HS-5 (cell line): ENCODE results near the gene TANC1.
"Not testable (repeated sequence)": the region's sequence is repeated elsewhere in the genome, so short reads cannot be mapped to it uniquely, and the experiment has no call there.

ENCODE experiments used
- DNase-seq: peaks from one replicate; pipeline ENCODE4 v3.0.0-alpha.2; 2012; ENCODE audit warnings: low read depth

TANC1 gene

DNA sequence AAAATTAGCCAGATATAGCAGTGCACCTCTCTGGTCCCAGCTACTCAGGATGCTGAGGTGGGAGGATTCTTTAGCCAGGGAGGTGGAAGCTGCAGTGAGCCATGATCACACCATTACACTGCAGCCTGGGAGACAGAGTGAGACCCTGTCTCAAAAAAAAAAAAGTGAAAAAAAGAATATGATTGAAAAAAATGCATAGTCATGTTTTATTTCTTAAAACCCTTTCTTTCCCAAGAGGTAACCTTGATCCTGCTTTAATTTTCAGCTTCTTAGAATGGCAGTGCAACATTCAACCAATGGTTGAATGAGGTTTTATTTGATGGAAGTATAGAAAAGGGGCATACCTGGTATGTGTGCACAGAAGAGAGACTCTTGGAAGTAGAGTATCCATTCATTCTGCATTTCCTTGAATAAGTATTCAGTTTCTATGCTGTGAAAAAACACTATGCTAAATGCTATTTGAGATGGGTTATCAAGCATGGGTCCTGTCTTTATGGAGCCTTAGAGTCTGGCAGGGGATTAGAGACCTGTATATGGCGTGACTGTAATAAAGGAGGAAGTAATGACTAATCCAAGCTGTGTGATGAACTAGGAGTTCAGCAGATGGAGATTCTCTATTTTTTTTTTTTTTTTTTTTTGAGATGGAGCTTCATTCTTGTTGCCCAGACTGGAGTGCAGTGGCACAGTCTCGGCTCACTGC, 171.8 kb downstream of the TANC1 start:
- DNase-seq, result peak; percentile 49

DNA sequence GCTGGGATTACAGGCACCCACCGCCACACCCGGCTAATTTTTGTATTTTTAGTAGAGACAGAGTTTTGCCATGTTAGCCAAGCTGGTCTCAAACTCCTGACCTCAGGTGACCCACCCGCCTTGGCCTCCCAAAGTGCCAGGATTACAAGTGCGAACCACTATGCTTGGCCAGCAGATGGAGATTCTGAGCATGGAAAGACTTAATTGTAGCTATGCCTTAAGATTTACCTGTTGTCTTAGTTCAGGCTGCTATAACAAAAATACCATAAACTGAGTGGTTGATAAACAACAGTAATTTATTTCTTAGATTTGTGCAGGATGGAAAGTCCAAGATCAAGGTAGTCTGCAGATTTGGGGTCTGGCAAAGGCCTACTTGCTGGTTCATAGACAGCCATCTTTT, 172.4 kb downstream of the TANC1 start:
- DNase-seq, result not testable (repeated sequence)

DNA sequence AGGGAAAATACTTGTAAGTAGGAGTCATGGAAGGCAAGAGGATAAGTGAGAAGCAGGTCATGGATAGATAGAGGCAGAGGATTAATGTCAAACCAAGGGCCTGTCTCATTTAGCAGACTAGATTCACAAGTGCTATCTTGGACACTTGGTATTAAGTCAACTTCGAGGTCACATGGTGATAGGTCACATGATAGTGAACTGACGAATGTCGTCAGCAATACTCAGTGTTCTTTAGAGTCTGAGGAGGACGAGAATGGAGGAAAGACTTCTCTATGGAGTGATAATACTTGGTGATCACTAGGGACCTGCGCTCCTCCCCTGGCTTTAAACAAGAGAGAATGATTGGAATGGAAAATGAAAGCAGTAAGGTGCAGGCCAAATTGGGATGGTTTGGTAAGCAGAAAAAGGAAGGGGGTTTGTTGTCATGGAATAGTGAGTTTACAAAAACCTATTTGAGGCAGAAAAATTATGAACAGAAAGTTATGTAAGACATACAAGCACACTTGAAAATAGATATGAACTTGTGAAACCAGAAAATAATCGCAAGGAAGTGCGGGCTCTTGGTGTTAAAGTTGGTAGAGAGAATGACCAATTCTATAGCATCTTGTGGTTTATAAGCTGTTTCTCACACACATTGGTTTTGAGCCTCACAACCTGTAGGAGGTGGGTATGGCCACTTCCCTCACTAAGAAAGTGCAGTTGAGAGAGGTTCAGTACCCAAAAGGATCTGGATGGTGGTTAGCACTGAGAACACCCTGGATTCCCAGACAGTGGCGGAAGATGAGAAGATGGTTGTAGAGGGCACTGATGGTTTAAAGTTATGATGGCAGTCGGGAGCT, 176.6 kb downstream of the TANC1 start:
- no peak for DNase-seq

DNA sequence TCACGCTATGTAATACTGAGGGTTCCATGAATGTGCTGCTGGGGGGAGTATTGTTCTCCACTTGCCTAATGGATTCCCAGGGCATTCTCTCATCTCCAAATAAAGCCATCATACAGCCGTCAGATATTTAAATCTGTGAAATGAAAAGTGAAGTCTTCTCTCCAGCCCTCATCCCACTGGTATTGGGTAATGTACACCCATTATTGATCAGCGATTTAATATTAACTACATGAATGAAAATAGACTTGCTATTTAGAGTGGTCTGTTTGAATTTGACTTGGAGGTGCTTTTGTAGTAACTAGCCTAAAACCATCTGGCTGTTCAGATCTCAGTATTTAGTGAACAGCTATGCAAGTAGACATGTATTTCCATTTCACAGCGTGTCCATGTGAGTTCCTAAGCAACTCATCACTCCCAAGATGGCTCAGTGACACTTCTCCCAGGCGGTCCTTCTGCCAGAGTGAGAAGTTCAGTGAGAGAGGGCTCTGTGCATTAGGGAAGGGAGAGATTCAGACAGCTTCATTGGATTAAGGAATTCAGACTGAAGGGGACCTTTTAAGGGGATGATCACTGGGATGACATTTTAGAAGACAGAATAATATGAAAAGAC, 177.4 kb downstream of the TANC1 start:
- DNase-seq, result no peak

DNA sequence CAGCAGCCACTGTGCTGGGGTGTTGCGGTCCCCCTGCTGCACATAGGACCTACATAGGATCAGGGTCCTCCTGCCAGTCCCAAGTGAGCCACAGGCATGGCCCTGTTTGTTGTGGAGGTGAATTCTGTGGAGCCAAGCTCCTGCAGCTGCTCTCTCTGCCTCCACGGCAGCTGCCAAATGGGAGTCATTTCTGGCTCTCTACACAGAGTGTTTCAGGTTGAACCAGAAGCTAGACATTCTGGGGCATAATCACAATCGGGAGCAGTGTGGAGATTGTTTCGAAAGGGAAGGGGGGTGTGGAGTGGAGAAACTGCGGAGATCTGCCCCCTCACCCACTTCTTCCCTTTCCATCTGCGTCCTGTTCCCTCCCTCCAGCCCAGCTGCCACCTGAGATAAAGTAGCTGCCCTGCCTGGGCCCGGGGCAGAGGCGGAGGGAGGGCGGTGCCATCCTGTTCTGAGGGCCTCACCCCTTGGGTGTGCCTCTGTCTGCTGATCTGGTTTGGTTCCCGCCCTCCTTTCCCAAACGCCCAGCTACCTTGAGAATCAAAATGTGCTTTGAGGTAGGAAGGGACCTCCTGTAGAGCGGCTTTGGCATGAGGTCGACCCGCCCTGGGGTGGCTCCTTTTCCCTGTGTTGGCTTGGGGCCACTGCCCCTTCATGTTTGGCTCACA, 178.7 kb downstream of the TANC1 start:
- DNase-seq, result no peak

DNA sequence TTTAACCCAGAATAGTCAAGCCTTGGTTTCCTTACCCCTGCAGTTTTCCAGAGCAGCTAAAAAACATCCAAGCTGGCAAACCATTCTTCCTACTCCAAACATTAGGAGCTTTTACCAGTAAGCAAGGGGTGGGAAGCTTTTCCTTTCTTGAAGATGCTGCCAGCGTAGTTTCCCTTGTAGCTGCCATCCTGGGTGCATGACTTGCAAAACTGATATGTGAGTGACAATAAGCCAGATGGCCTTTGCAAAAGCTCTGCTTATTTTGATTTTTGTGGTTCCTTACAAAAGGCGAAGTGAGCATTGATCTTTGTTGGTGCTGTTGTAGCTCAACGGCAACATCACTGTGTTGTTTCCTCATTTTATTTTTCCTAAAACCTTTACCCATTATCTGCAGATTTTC, 179.2 kb downstream of the TANC1 start:
- DNase-seq, result no peak

DNA sequence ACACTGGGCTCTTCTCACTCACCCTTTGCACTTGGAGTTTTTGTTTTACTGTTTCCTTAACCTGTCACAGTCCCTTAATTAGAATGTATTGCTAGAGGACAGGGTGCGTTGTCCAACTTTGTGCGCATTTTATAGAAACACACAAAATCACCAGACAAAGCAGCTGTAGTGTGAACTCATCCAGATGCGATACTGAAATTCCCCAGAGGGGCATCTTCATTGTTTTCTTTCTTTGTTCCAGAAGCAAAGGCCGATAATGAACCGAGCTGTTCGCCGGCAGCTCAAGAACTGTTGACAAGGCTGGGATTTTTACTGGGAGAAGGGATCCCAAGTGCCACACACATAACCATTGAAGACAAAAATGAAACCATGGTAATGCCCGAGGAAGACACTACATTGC, 180.5 kb downstream of the TANC1 start:
- no peak for DNase-seq

DNA sequence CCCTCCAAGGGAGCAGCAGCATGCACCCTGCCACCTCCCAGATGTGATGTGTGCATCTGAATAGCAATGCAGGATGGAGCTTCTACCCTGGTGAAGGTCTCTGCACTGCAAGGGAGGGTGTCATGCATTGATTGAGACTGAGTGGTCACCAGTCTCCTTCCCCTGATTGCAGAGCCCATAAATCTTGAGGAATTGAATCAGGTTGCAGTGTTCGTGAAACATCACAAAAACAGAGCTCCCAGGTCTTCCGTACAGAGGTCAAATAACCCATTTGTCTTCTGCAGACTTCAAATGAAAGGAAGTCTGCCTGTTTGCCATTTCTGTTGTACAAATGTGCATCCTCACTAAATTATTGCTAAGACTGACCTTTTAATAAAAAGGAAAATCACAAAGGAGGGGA, 181.3 kb downstream of the TANC1 start:
- DNase-seq, result no peak

DNA sequence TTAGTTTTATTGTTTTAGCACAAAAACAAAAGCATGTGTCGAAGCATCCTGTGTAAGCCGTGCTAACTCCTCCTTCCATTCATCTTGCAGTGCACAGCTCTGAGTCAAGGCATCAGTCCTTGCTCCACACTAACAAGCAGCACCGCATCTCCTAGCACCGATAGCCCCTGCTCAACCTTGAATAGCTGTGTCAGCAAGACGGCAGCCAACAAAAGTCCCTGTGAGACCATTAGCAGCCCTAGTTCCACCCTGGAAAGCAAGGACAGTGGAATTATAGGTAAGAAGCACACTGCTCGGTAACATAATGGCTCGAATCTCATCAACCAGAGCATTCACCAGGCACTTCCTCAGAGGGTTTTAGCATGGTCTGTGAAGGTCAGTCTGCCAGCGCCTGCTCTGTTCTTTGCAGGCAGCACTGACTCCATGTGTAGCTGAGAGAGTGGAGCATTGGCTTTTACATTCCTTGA, 181.9 kb downstream of the TANC1 start:
- no peak for DNase-seq

DNA sequence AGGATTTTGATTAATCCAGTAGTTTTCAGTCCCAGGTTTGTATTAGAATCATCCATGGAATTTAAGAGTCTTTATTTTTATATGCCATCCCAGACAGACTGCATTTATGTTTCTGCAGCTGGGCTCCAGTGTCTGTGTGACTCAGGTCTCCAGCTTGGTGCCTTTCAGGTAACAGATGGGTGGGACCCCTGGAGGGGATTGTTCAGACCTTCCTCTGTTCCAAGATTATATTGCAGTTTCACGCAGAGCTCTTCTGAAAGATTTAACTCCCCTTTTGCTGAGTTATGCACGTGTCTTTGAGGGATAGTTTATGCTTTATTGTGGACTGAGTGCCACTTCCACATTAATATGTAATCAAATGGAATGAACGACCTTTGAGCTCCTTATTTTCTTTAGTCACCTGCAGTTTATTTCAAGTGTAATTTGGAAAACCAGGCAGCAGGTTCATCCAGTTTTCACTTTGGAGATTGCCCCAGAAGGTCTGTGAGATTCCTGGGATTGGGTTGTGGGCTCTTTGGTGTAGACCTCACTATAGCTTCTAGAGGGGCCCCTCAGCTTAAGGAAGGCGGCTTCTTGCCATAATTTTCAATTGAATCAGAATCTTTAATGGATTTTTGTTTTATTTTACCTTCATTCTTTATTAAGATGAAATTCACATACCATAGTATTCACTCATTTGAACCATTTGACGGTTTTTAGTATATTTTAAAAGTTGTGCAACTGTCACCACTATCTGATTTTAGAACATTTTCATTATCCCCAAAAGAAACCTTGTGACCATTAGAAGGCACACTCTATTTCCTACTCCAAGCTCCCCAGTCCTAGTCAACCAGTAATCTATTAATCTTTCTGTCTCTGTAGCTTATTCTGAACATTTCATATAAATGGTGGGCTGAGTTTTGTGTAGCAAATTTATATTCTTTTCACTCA, 183.0 kb downstream of the TANC1 start:
- no peak for DNase-seq

DNA sequence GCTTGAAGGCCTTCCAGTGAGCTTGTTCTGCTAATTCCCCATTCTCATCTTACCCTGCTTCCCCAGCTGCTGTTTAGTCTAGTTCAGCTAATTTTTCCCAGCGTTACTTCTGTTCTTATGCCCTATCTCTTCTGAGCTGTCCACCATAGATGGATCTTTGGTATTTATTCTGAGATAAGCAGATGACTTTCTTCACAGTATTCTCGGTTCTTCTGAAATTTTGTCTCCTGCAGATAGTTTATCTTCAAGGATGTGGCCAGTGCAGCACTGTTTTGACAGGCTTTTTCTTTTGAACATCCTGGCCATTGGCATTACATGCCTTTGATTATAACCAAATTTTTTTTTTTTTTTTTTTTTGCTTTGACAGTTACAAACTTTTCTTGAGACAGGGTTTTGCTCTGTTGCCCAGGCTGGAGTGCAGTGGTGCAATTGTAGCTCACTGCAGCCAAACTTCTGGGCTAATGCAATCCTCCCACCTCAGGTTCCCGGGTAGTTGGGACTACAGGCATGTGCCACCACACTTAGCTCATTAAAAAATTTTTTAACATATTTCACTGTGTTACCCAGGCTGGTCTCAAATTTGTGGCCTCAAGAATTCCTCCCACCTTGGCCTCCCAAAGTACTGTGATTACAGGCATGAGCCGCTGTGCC, 183.8 kb downstream of the TANC1 start:
- no peak for DNase-seq

DNA sequence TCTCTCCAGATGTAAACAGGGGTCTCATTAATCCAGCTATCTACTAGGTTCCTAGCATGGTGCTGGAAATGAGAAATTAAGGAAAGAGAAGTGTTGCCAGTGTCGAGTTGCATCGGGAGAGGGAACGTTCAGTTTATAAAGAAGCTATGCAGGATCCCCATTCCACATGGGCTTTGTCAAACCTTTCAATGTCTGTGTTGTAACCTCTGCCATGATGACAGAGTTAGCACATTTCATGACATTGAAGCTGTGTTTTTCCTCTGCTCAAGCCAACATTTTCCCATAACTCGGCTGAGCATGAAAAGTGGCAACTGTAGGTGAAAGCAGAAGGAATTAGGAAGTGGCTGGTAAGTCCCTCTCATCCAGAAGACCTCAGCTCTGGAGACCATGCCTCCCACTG, 184.6 kb downstream of the TANC1 start:
- DNase-seq, result no peak

DNA sequence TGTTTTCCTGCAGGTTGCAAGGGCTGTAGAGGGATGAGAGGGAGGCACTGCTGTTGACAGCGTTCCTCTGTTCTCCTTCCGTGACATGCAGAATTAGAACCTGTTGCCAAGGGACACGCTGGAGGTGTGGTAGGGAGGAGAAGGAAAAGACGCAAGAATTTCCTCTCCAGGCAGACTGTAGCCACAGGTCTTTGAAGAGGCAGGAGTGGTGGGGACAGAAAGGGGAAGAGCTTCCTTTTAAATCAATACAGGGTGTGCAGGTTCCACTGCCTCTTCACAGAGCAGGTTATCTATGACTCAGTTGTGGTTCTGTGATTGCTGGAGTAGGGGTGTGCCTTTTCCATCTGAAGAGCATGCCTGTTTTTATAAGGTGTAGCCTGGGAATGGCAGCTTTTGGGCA, 185.0 kb downstream of the TANC1 start:
- no peak for DNase-seq

DNA sequence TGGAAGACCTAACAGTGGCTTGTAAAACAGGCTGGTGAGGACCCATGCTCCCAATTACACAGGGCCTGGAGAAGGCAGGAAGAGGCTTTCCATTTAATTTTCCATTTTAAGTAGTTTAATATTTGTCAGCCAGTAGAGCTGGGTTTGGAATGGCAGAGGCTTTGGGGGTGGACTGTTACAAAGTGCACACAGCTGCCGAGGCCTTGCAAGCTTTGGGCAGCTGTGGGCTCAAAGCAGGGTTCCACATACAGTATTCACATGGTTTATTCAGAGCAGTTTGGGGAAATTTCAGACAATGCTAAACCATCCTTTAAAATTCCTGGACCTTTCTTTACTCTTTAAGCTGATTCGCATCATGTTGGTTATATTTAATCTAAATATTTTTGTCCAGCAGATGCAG, 185.5 kb downstream of the TANC1 start:
- DNase-seq, result no peak

DNA sequence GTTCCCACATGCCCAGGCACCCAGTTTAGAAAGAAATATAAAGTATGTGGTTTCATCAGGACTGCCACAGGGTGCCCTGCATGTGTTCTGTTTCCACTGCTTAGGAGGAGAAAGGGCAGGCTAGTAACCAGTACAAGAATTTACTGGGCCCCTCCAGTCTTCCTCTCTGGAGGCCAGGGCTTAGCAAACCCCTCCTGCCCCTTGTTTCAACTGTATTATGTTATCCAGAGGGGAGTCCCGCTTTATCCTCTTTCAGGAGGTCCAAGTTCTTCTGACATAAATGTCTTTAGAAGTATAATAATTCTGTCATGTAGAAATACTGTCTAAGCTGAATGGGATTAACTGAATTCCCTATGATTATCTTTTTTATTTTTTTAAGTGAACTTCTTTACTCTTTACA, 185.9 kb downstream of the TANC1 start:
- DNase-seq, result no peak

DNA sequence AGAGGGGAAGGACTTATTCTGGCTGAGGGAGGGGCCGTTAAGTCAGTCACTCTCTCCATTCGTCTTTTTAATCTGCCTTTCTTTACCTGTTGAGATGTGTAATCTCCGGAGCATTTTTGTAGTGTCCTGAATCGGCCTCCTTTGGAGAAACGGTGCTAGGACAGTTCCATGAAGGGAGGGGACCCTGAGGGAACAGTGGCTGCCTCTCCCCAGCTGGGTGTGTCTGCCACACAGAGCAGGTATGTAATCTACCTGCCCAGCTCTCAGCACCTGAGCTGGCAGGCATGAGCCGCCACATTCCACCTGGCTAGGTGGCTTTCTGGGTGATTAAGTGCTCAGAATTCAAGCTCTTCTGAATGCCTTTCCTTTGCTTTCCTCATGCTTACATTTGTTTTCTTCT, 186.9 kb downstream of the TANC1 start:
- DNase-seq, result no peak

DNA sequence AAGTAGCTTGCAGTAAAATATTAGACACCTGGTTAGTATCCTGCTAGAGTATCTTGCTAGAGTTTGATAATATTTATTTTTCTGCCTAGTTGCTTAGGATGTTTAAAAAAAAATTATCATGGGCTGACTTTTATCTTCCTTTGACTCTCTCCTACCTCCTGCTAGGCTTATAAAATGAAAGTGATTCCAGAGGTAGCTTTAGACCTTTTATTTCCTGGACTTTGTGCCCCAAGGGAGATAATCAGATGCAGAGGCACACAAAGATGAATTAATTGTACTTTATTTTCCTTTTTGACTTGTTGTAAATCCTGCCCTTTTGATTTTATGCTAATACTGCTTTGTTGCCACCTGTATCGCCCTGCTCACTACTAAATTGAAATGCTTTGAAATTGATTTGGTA, 187.4 kb downstream of the TANC1 start:
- DNase-seq, result no peak

DNA sequence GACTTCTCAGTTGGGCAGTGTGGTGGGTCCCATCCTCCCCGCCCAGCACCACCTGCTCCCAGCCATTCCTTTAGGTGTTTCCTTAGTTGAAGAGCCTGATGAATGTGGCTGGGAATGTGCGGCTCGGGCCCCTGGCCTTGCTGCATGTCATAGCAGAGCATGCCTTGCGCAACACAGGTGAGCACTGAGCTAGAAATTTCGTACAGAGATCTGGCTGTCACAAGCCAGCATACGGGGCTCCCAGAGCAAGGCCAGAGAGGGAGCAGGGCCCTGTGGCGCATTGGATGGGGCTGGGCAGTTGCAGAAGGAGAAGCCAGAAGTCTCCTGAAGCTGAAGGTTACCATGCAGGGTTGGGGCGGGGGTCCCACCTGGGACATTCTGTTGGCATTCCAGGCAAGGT, 188.4 kb downstream of the TANC1 start:
- no peak for DNase-seq

DNA sequence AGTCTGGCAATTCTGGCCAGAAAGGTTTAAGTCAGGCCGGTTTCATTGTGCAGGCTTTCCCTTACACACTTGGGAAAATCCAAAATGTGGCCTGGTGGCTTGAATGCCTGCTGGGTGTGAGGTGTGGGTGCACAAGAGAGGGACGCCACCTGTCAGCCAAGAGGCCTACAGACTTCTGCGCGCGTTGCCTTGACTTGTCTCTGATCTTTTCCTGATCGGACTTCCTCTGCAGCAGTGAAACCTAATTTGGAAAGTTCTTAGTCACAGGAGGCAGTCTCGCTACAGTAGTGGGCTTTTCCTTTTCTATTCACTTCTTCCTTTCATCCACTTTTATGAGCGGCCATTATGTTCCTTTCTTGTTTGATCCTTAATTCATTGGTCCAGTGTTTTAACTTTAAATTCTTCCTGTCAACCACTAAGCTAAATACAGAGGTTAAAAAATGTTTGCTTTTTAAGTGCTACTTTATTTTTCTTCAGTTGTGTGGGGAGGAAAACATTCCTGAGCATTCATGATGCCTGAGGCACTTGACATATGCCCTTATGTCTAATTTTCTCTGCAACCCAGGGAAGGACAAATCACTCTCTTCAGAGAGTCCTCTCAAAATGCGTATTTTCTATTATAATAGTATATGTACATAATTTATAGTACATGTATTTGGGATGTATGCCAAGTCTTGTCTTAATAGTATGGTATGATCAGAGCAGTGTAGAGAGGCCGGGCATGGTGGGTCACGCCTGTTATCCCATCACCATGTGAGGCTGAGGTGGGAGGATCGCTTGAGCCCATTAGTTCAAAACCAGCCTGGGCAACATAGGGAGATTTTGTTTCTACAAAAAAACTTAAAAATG, 189.1 kb downstream of the TANC1 start:
- DNase-seq, result no peak

DNA sequence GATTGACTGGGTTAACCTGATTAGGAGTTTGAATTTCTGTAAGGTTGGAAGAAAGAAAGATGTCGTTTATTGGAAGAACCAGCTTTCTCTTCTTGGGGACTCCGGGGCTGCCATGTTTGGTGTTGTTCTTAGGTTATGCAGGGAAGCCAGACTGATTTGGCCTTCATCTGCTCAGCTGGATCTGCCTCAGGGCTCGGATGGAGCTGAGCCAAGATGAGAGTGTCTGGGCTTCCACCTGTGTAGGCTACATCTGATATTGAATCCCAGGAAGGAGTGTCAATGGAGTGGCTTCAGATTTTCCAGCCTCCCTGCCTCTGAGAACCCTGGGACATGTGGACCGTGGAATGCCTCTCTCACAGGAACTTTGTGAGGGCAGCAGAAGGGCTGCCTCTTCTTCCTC, 192.0 kb downstream of the TANC1 start:
- DNase-seq, result no peak
